GM12878 (cell line): Measurements from ENCODE around the gene ZBTB38. TPM values are rescaled to one million over a fixed set of nuclear protein-coding genes. Genes with fewer than 3 reads are reported as not detected.

Experiments used
- CREM ChIP-seq: IDR thresholded peaks from 2 replicates; pipeline ENCODE4 v1.6.1; 2014; ENCODE audit warnings: antibody characterized with exemption, low read depth
- E2F8 ChIP-seq: fragments of 450-650 bp; IDR thresholded peaks from 2 replicates; pipeline ENCODE4 v1.6.1; 2018; ENCODE audit warnings: mild to moderate bottlenecking, low read depth, moderate library complexity; ENCODE audit not compliant: partially characterized antibody
- EZH2 ChIP-seq: IDR thresholded peaks from 2 replicates; pipeline ENCODE4 v1.6.1; 2012; ENCODE audit warnings: low read depth, mild to moderate bottlenecking, control low read depth, inconsistent platforms, low read length, borderline replicate concordance; ENCODE audit not compliant: control insufficient read depth
- FOXK2 ChIP-seq: fragments of 450-650 bp; IDR thresholded peaks from 2 replicates; pipeline ENCODE4 v1.6.1; 2017; ENCODE audit warnings: mild to moderate bottlenecking, moderate library complexity
- NFIC ChIP-seq: IDR thresholded peaks from 2 replicates; pipeline ENCODE4 v1.6.1; 2012; ENCODE audit warnings: low read depth, mild to moderate bottlenecking, inconsistent platforms, low read length, moderate library complexity
- RAD21 ChIP-seq: IDR thresholded peaks from 2 replicates; pipeline ENCODE4 v1.6.1; 2011; ENCODE audit warnings: mild to moderate bottlenecking, low read depth, low read length, moderate library complexity; ENCODE audit not compliant: insufficient read depth
- SP1 ChIP-seq: IDR thresholded peaks from one replicate; pipeline ENCODE4 v1.6.1; 2011; ENCODE audit warnings: low read depth, low read length
- ZBTB11 ChIP-seq: fragments of 450-650 bp; formaldehyde crosslinking; IDR thresholded peaks from 2 replicates; pipeline ENCODE4 v1.5.0; 2022; ENCODE audit warnings: mild to moderate bottlenecking, missing genetic modification characterization
- ZBTB33 ChIP-seq: fragments of 450-650 bp; IDR thresholded peaks from 2 replicates; pipeline ENCODE4 v1.6.1; 2017; ENCODE audit warnings: mild to moderate bottlenecking
- ZBTB4 ChIP-seq: fragments of 450-650 bp; formaldehyde crosslinking; IDR thresholded peaks from 2 replicates; pipeline ENCODE4 v1.4.0; 2022; ENCODE audit warnings: mild to moderate bottlenecking, moderate library complexity
- polyA plus RNA-seq, 11 experiments: library from polyadenylated mRNA; depleted of rRNA in 4 of 11; unstranded in 6 of 11; stranded (reverse) in 5 of 11; fragments of >200 nt; fragmentation: Nextera tagmentation in 4 of 11; fragmentation: Illumina TruSeq in 1 of 11; extraction: Ambion mirVana in 4 of 11; extraction: Trizol in 1 of 11; gene quantifications; 1 replicate in 1 of 11; 2 replicates in 10 of 11; pipeline versions ENCODE4 v1.2.1 to v1.2.3, GENCODE V29; 2011 to 2016; ENCODE audit warnings: inconsistent platforms in 2 of 11, missing spikeins in 2 of 11, low read depth in 1 of 11
- total RNA-seq, 4 experiments: library from RNA; depleted of rRNA in 3 of 4; stranded (reverse); fragments of >200 nt in 3 of 4; fragmentation: Illumina TruSeq in 1 of 4; extraction: Trizol in 1 of 4; gene quantifications; 2 replicates each; pipeline versions ENCODE4 v1.2.1 to v1.2.3, GENCODE V29; 2013 to 2021

Gene ZBTB38
- total and polyA plus RNA-seq, 10 of the 15 experiments (the other 5 are each of a cell fraction or from before 2014, with no cell fraction given), result 34.2 to 115 (median 88.6) TPM

- TF ChIP-seq ZBTB4 (CRISPR knock-in tag), result no peak
- TF ChIP-seq ZBTB33, result no peak
- TF ChIP-seq NFIC, result peak; percentile 94
- no peak for TF ChIP-seq ZBTB11 (CRISPR knock-in tag)
- TF ChIP-seq RAD21, result 0 out of 2 replicates have a peak, but pooled peaks have one; percentile 12
- no peak for TF ChIP-seq FOXK2
- TF ChIP-seq EZH2, result no peak
- TF ChIP-seq SP1, result peak; percentile 39
- no peak for TF ChIP-seq E2F8
- peak; percentile 79; the same call in 1 of the 2 replicates for TF ChIP-seq CREM
These were observed 31.4 kb upstream of the ZBTB38 start (continued) for GRCh38 chr3:141336672-141337522.
